Brain microvascular endothelial cell (primary cell): ENCODE results near the gene INPP5E.

ENCODE experiments used
- DNase-seq: peaks from one replicate; pipeline ENCODE4 v3.0.0-alpha.2; 2020
- H3K27ac ChIP-seq: fragments of 250-450 bp; sonication (Bioruptor Pico); 2 replicates; pipeline ENCODE4 v1.5.1; 2020; ENCODE audit warnings: mild to moderate bottlenecking, moderate library complexity
- H3K27me3 ChIP-seq: fragments of 250-450 bp; sonication (Bioruptor Pico); replicated peaks from 2 replicates; pipeline ENCODE4 v1.5.1; 2020; ENCODE audit warnings: mild to moderate bottlenecking
- H3K36me3 ChIP-seq: fragments of 250-450 bp; sonication (Bioruptor Pico); replicated peaks from 2 replicates; pipeline ENCODE4 v1.5.1; 2020; ENCODE audit warnings: mild to moderate bottlenecking
- H3K4me3 ChIP-seq: 2 replicates; pipeline ENCODE4 v1.5.1; 2011; ENCODE audit warnings: low read depth, mild to moderate bottlenecking, control low read depth, low read length, moderate library complexity
- CTCF ChIP-seq: IDR thresholded peaks from 2 replicates; pipeline ENCODE4 v1.5.1; 2011; ENCODE audit warnings: low read depth, mild to moderate bottlenecking, moderate library complexity, low read length, control low read depth, inconsistent platforms; ENCODE audit errors: missing control alignments
- in situ Hi-C: cut with HindIII; loops from 2 replicates; pipeline ENCODE4 v1.10.0; 2017; ENCODE audit warnings: low sequenced_read_pairs, low pct_ligation_motif_present

INPP5E gene

GRCh38 chr9:136404801-136405136 lies 34.9 kb downstream of the INPP5E start:
- Histone ChIP-seq H3K27ac (no peak overlapping the region), H3K27me3 (no peaks in the 10 kb centered on the region), H3K4me3 (no peak overlapping the region), H3K36me3 (peaks cover 45% of the 10 kb centered on the region)
- TF ChIP-seq CTCF: no peak
- in situ Hi-C loops: no loop called here
- no peak for DNase-seq

GRCh38 chr9:136403915-136404800 lies 35.5 kb downstream of the INPP5E start:
- Histone ChIP-seq H3K27ac (no peak overlapping the region), H3K4me3 (no peak overlapping the region), H3K36me3 (peaks cover 45% of the 10 kb centered on the region)

GRCh38 chr9:136403538-136403914 lies 36.1 kb downstream of the INPP5E start:
- Histone ChIP-seq H3K27ac (no peak overlapping the region), H3K36me3 (peaks cover 45% of the 10 kb centered on the region), H3K4me3 (no peak overlapping the region), H3K27me3 (no peaks in the 10 kb centered on the region)
- no peak for TF ChIP-seq CTCF
- in situ Hi-C loops: no loop called here
- no peak for DNase-seq

More at GRCh38 chr9:136403915-136404800, 35.5 kb downstream of the INPP5E start:
- in situ Hi-C loops: no loop called here
- TF ChIP-seq CTCF: no peak
- DNase-seq: no peak
- no peaks in the 10 kb centered on the region for H3K27me3 ChIP-seq

GRCh38 chr9:136402067-136402466 lies 37.6 kb downstream of the INPP5E start:
- Histone ChIP-seq H3K27me3 (no peaks in the 10 kb centered on the region), H3K36me3 (peaks cover 48% of the 10 kb centered on the region), H3K4me3 (no peak overlapping the region), H3K27ac (no peak overlapping the region)
- DNase-seq: no peak
- TF ChIP-seq CTCF: no peak
- in situ Hi-C loops: no loop called here

- no peak overlapping the region for H3K4me3 ChIP-seq
- in situ Hi-C loops: no loop called here
- no peaks in the 10 kb centered on the region for H3K27me3 ChIP-seq
- H3K36me3 ChIP-seq: peaks cover 51% of the 10 kb centered on the region
- no peak overlapping the region for H3K27ac ChIP-seq
- no peak for TF ChIP-seq CTCF
- DNase-seq: no peak
Observed at GRCh38 chr9:136401173-136401922, 38.3 kb downstream of the INPP5E start.
